K562 (cell line): ENCODE measurements around the gene NT5DC1. TPM values are rescaled to one million over a fixed set of nuclear protein-coding genes. Genes with fewer than 3 reads are reported as not detected.

Source experiments
- ATF7 ChIP-seq: fragments of 450-650 bp; IDR thresholded peaks from 2 replicates; pipeline ENCODE4 v1.7.1; 2014; ENCODE audit warnings: mild to moderate bottlenecking, moderate library complexity
- ETV6 ChIP-seq, 3 experiments: fragments of 150-350 bp in 1 of 3; sonication (generic) in 1 of 3; formaldehyde crosslinking in 1 of 3; IDR thresholded peaks; 2 replicates each; pipeline versions ENCODE4 v1.6.1 to v1.8.0; 2014 to 2022; ENCODE audit warnings: borderline replicate concordance in 2 of 3, low read depth in 2 of 3, antibody characterized with exemption in 1 of 3, low read length in 1 of 3, mild to moderate bottlenecking in 1 of 3, missing genetic modification reagents in 1 of 3
- KDM4B ChIP-seq, 2 experiments: fragments of 450-650 bp in 1 of 2; sonication (generic) in 1 of 2; IDR thresholded peaks; 2 replicates each; pipeline ENCODE4 v1.6.1; 2016 to 2017; ENCODE audit warnings: borderline replicate concordance in 2 of 2, antibody characterized with exemption in 1 of 2, low read depth in 1 of 2, mild to moderate bottlenecking in 1 of 2
- LCOR ChIP-seq: sonication (generic); formaldehyde crosslinking; IDR thresholded peaks from 2 replicates; pipeline ENCODE4 v1.8.0; 2022; ENCODE audit warnings: mild to moderate bottlenecking, missing genetic modification reagents
- MYC ChIP-seq, 2 experiments: fragments of 250-450 bp in 1 of 2; sonication (Bioruptor Pico) in 1 of 2; IDR thresholded peaks; 2 replicates each; pipeline versions ENCODE4 v1.5.1 to v1.6.1; 2012 to 2021; ENCODE audit warnings: low read depth in 2 of 2, borderline replicate concordance in 1 of 2, improper control_type of control experiment in 1 of 2, low read length in 1 of 2, mild to moderate bottlenecking in 1 of 2, moderate library complexity in 1 of 2
- NR4A1 ChIP-seq, 2 experiments: fragments of 250-450 bp in 1 of 2; fragments of 450-650 bp in 1 of 2; sonication (Bioruptor Pico) in 1 of 2; IDR thresholded peaks; 2 replicates each; pipeline versions ENCODE4 v1.4.0 to v1.6.1; 2016 to 2020; ENCODE audit warnings: mild to moderate bottlenecking in 2 of 2, missing compliant biosample characterization in 1 of 2, missing genetic modification characterization in 1 of 2, moderate library complexity in 1 of 2
- SIN3A ChIP-seq, 2 experiments: fragments of 150-350 bp in 1 of 2; IDR thresholded peaks; 2 replicates each; pipeline ENCODE4 v1.6.1; 2011 to 2016; ENCODE audit warnings: borderline replicate concordance in 2 of 2, low read depth in 2 of 2, low read length in 2 of 2, mild to moderate bottlenecking in 2 of 2, moderate library complexity in 2 of 2; ENCODE audit not compliant: control insufficient read depth in 1 of 2
- VEZF1 ChIP-seq: fragments of 200-800 bp; sonication (Bioruptor generic); IDR thresholded peaks from 2 replicates; pipeline ENCODE4 v1.6.1; 2017; ENCODE audit warnings: missing genetic modification characterization, missing compliant biosample characterization
- ZNF282 ChIP-seq: sonication (generic); formaldehyde crosslinking; IDR thresholded peaks from 2 replicates; pipeline ENCODE4 v1.8.1; 2023; ENCODE audit warnings: missing genetic modification reagents
- ZNF324 ChIP-seq: fragments of 250-450 bp; sonication (Bioruptor Pico); IDR thresholded peaks from 2 replicates; pipeline ENCODE4 v1.4.0; 2020; ENCODE audit warnings: mild to moderate bottlenecking
- ZNF696 ChIP-seq: fragments of 250-450 bp; sonication (Bioruptor Pico); conservative IDR thresholded peaks from 2 replicates; pipeline ENCODE4 v1.4.0; 2020; ENCODE audit warnings: mild to moderate bottlenecking, moderate library complexity
- ZSCAN32 ChIP-seq: fragments of 450-650 bp; formaldehyde crosslinking; IDR thresholded peaks from 2 replicates; pipeline ENCODE4 v1.4.0; 2020; ENCODE audit warnings: mild to moderate bottlenecking, moderate library complexity
- polyA plus RNA-seq, 8 experiments: library from polyadenylated mRNA; depleted of rRNA in 4 of 8; stranded (reverse) in 5 of 8; unstranded in 3 of 8; fragments of >200 nt; fragmentation: Nextera tagmentation in 2 of 8; fragmentation: Illumina TruSeq in 1 of 8; extraction: Ambion mirVana in 2 of 8; extraction: Trizol in 1 of 8; gene quantifications; 2 replicates each; pipeline versions ENCODE4 v1.2.1 to v1.2.3, GENCODE V29; 2011 to 2014; ENCODE audit warnings: inconsistent platforms in 1 of 8, missing spikeins in 1 of 8
- total RNA-seq, 7 experiments: library from RNA; depleted of rRNA in 6 of 7; stranded (reverse); fragments of >200 nt in 6 of 7; fragmentation: Illumina TruSeq in 2 of 7; extraction: Trizol in 2 of 7; gene quantifications; 2 replicates each; pipeline versions ENCODE4 v1.2.1 to v1.2.3, GENCODE V29; 2011 to 2021; ENCODE audit warnings: low replicate concordance in 1 of 7
- TF ChIP-seq, protein P1 (sequence below): fragments of 450-650 bp; IDR thresholded peaks from 2 replicates; pipeline ENCODE4 v1.7.1; 2018; ENCODE audit warnings: mild to moderate bottlenecking, low read depth; ENCODE audit not compliant: partially characterized antibody
- TF ChIP-seq, protein P2 (sequence below), 2 experiments: fragments of 450-650 bp; IDR thresholded peaks; 2 replicates each; pipeline ENCODE4 v1.6.1; 2016
- TF ChIP-seq, protein P3 (sequence below): sonication (generic); formaldehyde crosslinking; IDR thresholded peaks from 2 replicates; pipeline ENCODE4 v1.4.0; 2020; ENCODE audit warnings: mild to moderate bottlenecking, missing genetic modification reagents

Gene NT5DC1
- total and polyA plus RNA-seq, 9 of the 15 experiments (the other 6 are each of a cell fraction or from before 2014, with no cell fraction given) = 4.9 to 28.5 (median 16.3) TPM

DNA sequence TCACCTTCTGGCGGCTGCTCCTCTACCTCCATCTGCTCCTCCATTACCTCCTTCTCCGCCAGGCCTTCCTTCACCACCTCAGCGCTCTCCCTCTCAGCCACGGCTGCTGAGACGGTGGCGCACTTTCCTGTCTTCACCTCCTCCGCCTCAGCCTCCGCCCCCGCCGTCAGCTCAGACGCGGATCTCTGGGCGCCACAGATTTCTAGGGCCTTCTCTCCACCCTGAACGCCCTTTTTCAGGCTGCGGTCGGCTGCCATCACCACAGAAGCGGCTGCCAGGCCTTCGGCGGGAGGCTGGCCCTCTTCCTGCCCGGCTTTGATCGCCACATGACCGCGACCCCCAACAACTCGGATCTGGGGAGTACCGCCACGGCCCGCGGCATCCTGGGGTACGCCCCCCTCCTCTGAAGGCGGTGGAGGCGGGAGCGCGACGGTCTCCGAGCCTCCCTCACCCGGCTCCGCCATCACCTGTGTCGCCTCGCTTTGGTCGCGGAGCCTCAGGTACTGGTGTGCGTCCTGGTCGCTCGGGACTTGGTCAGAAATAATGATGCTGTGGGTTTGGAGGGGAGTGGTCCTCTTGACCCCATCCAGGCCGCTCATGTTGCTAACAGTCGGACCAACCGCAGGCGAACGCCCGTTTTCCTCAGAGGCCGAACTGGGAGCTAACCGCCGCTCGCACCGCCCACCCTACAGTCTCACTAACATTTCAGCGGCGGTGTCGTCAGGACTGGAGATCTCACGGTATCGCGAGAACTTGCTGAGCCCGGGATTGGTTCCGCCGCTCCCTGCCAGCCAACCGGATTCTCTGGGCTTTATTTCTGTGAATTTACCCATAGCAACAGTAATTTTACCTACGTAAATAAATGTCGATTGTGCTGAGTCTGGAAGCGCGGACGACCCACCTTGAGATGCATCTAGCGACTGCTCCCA, 178.8 kb downstream of the NT5DC1 start, which contains the start of gene TSPYL1 (continued):
- TF ChIP-seq, protein P1, sequence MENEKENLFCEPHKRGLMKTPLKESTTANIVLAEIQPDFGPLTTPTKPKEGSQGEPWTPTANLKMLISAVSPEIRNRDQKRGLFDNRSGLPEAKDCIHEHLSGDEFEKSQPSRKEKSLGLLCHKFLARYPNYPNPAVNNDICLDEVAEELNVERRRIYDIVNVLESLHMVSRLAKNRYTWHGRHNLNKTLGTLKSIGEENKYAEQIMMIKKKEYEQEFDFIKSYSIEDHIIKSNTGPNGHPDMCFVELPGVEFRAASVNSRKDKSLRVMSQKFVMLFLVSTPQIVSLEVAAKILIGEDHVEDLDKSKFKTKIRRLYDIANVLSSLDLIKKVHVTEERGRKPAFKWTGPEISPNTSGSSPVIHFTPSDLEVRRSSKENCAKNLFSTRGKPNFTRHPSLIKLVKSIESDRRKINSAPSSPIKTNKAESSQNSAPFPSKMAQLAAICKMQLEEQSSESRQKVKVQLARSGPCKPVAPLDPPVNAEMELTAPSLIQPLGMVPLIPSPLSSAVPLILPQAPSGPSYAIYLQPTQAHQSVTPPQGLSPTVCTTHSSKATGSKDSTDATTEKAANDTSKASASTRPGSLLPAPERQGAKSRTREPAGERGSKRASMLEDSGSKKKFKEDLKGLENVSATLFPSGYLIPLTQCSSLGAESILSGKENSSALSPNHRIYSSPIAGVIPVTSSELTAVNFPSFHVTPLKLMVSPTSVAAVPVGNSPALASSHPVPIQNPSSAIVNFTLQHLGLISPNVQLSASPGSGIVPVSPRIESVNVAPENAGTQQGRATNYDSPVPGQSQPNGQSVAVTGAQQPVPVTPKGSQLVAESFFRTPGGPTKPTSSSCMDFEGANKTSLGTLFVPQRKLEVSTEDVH = no peak
- TF ChIP-seq, protein P2, sequence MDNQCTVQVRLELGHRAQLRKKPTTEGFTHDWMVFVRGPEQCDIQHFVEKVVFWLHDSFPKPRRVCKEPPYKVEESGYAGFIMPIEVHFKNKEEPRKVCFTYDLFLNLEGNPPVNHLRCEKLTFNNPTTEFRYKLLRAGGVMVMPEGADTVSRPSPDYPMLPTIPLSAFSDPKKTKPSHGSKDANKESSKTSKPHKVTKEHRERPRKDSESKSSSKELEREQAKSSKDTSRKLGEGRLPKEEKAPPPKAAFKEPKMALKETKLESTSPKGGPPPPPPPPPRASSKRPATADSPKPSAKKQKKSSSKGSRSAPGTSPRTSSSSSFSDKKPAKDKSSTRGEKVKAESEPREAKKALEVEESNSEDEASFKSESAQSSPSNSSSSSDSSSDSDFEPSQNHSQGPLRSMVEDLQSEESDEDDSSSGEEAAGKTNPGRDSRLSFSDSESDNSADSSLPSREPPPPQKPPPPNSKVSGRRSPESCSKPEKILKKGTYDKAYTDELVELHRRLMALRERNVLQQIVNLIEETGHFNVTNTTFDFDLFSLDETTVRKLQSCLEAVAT (IDR thresholded peaks at IDR 0.05) = peak; percentile 56 to 68; a peak in 2 of 4 replicates
- TF ChIP-seq VEZF1 (CRISPR knock-in tag) = peak; percentile 61
- no peak; a peak in 1 of 4 replicates for TF ChIP-seq KDM4B (IDR thresholded peaks at IDR 0.05; ENCODE audit: borderline replicate concordance in 2 of 2, low read depth in 1 of 2)
- TF ChIP-seq ZSCAN32 = 0 out of 2 replicates have a peak, but pooled peaks have one; percentile 42
- TF ChIP-seq ETV6 (IDR thresholded peaks at IDR 0.05; ENCODE audit: borderline replicate concordance in 1 of 2, low read depth in 2 of 2, low read length in 1 of 2) = no peak
- no peak for TF ChIP-seq ETV6 (CRISPR knock-in tag; IDR thresholded peaks at IDR 0.05; ENCODE audit: borderline replicate concordance)
- no peak for TF ChIP-seq ZNF696 (CRISPR knock-in tag)
- TF ChIP-seq ATF7 = peak; percentile 78
- TF ChIP-seq ZNF324 (CRISPR knock-in tag) = 0 out of 2 replicates have a peak, but pooled peaks have one; percentile 17
- no peak for TF ChIP-seq ZNF282 (CRISPR knock-in tag)
- no peak for TF ChIP-seq NR4A1 (CRISPR knock-in tag; IDR thresholded peaks at IDR 0.05)
- no peak for TF ChIP-seq NR4A1 (tag; IDR thresholded peaks at IDR 0.05)
- TF ChIP-seq, protein P3, sequence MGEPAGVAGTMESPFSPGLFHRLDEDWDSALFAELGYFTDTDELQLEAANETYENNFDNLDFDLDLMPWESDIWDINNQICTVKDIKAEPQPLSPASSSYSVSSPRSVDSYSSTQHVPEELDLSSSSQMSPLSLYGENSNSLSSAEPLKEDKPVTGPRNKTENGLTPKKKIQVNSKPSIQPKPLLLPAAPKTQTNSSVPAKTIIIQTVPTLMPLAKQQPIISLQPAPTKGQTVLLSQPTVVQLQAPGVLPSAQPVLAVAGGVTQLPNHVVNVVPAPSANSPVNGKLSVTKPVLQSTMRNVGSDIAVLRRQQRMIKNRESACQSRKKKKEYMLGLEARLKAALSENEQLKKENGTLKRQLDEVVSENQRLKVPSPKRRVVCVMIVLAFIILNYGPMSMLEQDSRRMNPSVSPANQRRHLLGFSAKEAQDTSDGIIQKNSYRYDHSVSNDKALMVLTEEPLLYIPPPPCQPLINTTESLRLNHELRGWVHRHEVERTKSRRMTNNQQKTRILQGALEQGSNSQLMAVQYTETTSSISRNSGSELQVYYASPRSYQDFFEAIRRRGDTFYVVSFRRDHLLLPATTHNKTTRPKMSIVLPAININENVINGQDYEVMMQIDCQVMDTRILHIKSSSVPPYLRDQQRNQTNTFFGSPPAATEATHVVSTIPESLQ (CRISPR knock-in tag) = 0 out of 2 replicates have a peak, but pooled peaks have one; percentile 85
- peak; percentile 25; the same call in 1 of the 2 replicates for TF ChIP-seq LCOR (CRISPR knock-in tag)
- peak; percentile 66 for TF ChIP-seq MYC (IDR thresholded peaks at IDR 0.05; ENCODE audit: low read depth, low read length)
- peak; percentile 79; the same call in 1 of the 2 replicates for TF ChIP-seq MYC (CRISPR knock-in tag; IDR thresholded peaks at IDR 0.05; ENCODE audit: borderline replicate concordance, low read depth)
- TF ChIP-seq SIN3A (IDR thresholded peaks at IDR 0.05; ENCODE audit: borderline replicate concordance in 2 of 2, control insufficient read depth in 1 of 2, low read depth in 2 of 2, low read length in 2 of 2) = peak in 1 of 2 experiments; percentile 64; a peak in 1 of 4 replicates
